Right ventricle myocardium superior (tissue), 1 donor: ENCODE data around the gene GYS1. TPM values are rescaled to one million over a fixed set of nuclear protein-coding genes. Genes with fewer than 3 reads are reported as not detected.
"Not testable (repeated sequence)": the region's sequence is repeated elsewhere in the genome, so short reads cannot be mapped to it uniquely, and the experiment has no call there.

Experiments
- ATAC-seq: fragments of 200-7000 bp; cut with Tn5 transposase; one replicate; pipeline ENCODE4 v1.9.1; 2020; ENCODE audit warnings: mild to moderate bottlenecking; ENCODE audit not compliant: poor library complexity
- DNase-seq: peaks from one replicate; pipeline ENCODE4 v3.0.0-alpha.2; 2020
- intact Hi-C: fragments of 100-400 bp; cut with DNase I; formaldehyde crosslinking; loops from one replicate; pipeline ENCODE4 v1.11.2; 2022
- microRNA-seq: library from miRNA; unstranded; fragments of <30 nt; microRNA quantifications from one replicate; pipeline ENCODE4 v1.2.0, GENCODE V29; 2020
- total RNA-seq: library from RNA; stranded (reverse); fragmentation: NEBNext Ultra II Directional; extraction: Animal tissue kit (Norgen Biotek cat#: 25700); gene quantifications from one replicate; pipeline ENCODE4 v1.2.1, GENCODE V29; 2021
- donor health status: DM: no; HTN: yes; CAD: no; lungs with severe emphysema.

GYS1 gene
- total RNA-seq, 1 donor from 2014 or later: 100 TPM

DNA sequence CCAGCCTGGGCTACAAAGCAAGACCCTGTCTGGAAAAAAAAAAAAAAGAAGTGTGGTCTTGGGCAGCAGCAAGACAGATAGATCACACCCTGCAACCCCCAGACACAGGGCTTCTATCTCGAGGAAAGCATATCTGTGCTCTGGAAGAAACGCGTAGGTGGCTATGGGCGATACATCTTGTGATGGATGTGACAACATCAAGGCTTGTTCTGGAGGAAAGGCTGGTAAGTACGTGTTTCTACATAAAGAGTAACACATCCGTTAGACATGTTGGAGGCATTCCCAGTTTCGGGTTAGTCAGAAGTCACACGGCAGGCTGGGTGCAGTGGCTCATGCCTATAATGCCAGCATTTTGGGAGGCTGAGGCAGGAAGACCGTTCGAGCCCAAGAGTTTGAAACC, 66.2 kb downstream of the GYS1 start:
- DNase-seq (no peak), ATAC-seq (peak; percentile 20)
- intact Hi-C loops: no loop called here

- DNase-seq, intact Hi-C loops, ATAC-seq: not testable (repeated sequence)
Measured at GRCh38 chr19:48925890-48926289, 67.2 kb downstream of the GYS1 start.

DNA sequence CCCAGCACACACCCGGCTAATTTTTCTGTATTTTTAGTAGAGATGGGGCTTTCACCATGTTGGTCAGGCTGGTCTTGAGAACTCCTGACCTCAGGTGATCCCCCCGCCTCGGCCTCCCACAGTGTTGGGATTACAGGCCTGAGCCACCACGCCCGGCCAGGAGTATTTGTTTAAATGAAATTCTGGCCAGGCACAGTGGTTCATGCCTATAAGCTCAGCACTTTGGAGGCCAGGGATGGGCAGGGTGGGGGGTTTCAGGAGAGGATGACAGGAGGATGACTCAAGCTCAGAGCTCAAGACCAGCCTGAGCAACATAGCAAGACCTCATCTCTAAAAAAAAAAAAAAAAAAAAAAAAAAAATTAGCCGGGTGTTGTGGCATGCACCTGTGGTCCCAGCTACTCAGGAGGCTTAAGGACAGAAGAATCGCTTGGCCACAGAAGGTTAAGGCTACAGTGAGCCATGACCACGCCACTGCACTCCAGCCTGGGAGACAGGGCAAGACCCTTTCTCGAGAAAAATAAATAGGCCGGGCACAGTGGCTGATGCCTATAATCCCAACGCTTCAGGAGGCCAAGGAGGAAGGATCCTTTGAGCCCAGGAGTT, 67.8 kb downstream of the GYS1 start:
- no peak for ATAC-seq
- DNase-seq: no peak

DNA sequence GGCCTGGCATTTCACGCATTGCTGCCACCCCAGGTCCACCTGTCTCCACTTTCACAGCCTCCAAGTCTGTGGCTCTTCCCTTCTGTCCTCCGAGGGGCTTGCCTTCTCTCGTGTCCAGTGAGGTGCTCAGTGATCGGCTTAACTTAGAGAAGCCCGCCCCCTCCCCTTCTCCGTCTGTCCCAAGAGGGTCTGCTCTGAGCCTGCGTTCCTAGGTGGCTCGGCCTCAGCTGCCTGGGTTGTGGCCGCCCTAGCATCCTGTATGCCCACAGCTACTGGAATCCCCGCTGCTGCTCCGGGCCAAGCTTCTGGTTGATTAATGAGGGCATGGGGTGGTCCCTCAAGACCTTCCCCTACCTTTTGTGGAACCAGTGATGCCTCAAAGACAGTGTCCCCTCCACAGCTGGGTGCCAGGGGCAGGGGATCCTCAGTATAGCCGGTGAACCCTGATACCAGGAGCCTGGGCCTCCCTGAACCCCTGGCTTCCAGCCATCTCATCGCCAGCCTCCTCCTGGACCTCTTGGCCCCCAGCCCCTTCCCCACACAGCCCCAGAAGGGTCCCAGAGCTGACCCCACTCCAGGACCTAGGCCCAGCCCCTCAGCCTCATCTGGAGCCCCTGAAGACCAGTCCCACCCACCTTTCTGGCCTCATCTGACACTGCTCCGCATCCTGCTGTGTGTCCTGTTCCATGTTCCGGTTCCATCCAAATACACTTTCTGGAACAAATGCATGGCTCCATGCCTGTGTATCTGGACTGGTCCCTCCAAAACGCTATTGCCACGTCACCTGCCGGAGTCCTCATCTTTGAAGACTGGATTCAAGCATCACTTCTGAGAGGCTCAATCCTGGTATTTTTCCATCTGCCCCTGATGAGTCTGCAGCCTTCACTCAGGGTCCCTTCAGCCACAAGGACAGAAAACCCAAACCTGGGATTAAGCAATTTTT, 70.3 kb downstream of the GYS1 start:
- ATAC-seq (no peak), DNase-seq (no peak)
- intact Hi-C loops: no loop called here

More for the DNA sequence above, 67.8 kb downstream of the GYS1 start:
- intact Hi-C loops: no loop called here

GRCh38 chr19:48921721-48922500, 71.2 kb downstream of the GYS1 start:
- intact Hi-C loops: no loop called here
- ATAC-seq (no peak), DNase-seq (no peak)

- DNase-seq (no peak), ATAC-seq (no peak)
- intact Hi-C loops: no loop called here
Measured at GRCh38 chr19:48920949-48921348, 72.2 kb downstream of the GYS1 start.

DNA sequence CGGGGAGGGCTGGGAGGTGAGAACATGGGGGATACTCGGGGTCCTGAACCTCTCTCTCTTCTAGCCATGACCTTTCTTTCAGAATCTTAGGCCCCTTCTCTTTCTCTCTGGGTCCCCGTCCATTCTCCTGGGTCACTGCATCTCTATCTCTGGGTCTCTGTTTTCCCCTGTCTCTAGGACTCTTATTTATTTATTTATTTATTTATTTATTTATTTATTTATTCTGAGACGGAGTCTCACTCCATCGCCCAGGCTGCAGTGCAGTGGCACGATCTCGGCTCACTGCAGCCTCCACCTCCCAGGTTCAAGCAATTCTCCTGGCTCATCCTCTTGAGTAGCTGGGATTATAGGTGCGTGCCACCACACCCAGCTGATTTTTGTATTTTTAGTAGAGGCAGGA, 73.8 kb downstream of the GYS1 start:
- ATAC-seq, DNase-seq, intact Hi-C loops: not testable (repeated sequence)

DNA sequence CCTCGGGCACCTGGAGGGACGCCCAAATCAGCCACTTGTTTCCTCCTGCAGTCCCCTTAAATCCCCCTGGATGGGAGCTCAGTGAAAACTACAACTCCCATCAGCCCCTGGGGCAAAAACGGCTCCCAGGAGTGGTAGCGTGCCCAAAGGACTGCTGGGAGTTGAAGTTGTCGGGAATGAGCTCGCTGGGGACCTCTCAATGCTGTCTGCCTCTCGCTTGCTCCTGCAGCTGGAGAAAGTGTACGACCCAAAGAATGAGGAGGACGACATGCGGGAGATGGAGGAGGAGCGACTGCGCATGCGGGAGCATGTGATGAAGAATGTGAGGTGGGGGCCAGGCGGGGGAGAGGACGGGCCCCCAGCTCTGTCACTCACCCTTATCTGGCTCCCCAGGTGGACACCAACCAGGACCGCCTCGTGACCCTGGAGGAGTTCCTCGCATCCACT, 74.3 kb downstream of the GYS1 start:
- DNase-seq (no peak), ATAC-seq (no peak)
- intact Hi-C loops: no loop called here

Small RNA genes lying within 50 kb of the gene (microRNA-seq; reads per million reads assigned to microRNA genes)
- gene MIR6798: not detected

Other genes with a start within 250 kb of the GYS1 start
- 0.73 TPM for gene IZUMO1, start 246.4 kb downstream of the GYS1 start, total RNA-seq
- 1.8 TPM for gene FUT1, start 240.7 kb downstream of the GYS1 start, total RNA-seq
- not detected for gene FGF21, start 237.8 kb downstream of the GYS1 start, total RNA-seq
- 59.5 TPM for gene BCAT2, start 182.3 kb downstream of the GYS1 start, total RNA-seq
- 1.9 TPM for gene HSD17B14, start 156.8 kb downstream of the GYS1 start, total RNA-seq
- 17.7 TPM for gene PLEKHA4, start 124.7 kb downstream of the GYS1 start, total RNA-seq
- 60.4 TPM for gene PPP1R15A, start 120.9 kb downstream of the GYS1 start, total RNA-seq
- gene TULP2, start 94.6 kb downstream of the GYS1 start, total RNA-seq: not detected
- gene NUCB1, start 93.0 kb downstream of the GYS1 start, total RNA-seq: 237 TPM
- gene DHDH, start 59.6 kb downstream of the GYS1 start, total RNA-seq: not detected
- gene BAX, start 38.4 kb downstream of the GYS1 start, total RNA-seq: 21.5 TPM
- 748 TPM for gene FTL, start 28.0 kb downstream of the GYS1 start, total RNA-seq
- gene RUVBL2, start 578 bp upstream of the GYS1 start, total RNA-seq: 41.7 TPM
- gene LHB, start 23.8 kb upstream of the GYS1 start, total RNA-seq: not detected
- gene CGB3, start 31.0 kb upstream of the GYS1 start, total RNA-seq: not detected
- gene CGB2, start 38.6 kb upstream of the GYS1 start, total RNA-seq: not detected
- not detected for gene CGB1, start 43.6 kb upstream of the GYS1 start, total RNA-seq
- gene CGB5, start 50.5 kb upstream of the GYS1 start, total RNA-seq: not detected
- not detected for gene CGB8, start 55.8 kb upstream of the GYS1 start, total RNA-seq
- gene CGB7, start 64.4 kb upstream of the GYS1 start, total RNA-seq: not detected
- gene NTF4, start 71.5 kb upstream of the GYS1 start, total RNA-seq: 0.48 TPM
- 0.86 TPM for gene KCNA7, start 79.4 kb upstream of the GYS1 start, total RNA-seq
- 105 TPM for gene SNRNP70, start 92.1 kb upstream of the GYS1 start, total RNA-seq
- gene LIN7B, start 121.1 kb upstream of the GYS1 start, total RNA-seq: 21.3 TPM
- gene C19orf73, start 125.8 kb upstream of the GYS1 start, total RNA-seq: 1.3 TPM
- gene PPFIA3, start 126.2 kb upstream of the GYS1 start, total RNA-seq: 5.0 TPM
- gene HRC, start 162.1 kb upstream of the GYS1 start, total RNA-seq: 878 TPM
- gene TRPM4, start 164.5 kb upstream of the GYS1 start, total RNA-seq: 24.8 TPM